ENCODE results near the gene SAPCD1.
"Not testable (repeated sequence)": the region's sequence is repeated elsewhere in the genome, so short reads cannot be mapped to it uniquely, and the experiment has no call there.

SAPCD1 gene

DNA sequence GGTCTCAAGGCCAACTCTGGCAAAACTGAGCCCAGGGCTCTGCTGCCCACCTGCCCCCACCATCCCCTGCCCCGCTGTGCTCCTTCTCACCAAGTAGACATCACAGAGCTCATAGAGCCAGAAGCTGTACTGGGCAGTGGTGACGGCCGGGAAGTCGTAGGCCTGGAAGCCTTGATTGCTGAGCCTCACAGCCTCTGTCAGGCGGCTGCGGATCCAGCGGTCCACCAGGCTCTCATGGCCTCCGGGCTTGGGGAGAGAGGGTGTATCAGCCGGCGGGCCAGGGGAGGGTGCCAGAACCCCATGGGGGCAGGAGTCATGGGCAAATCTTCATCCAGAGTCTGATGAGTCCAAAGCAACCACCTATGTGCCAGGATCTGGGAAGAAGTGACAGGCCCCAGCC lies 17.5 kb downstream of the SAPCD1 start:
- DNase-seq = no peak

DNA sequence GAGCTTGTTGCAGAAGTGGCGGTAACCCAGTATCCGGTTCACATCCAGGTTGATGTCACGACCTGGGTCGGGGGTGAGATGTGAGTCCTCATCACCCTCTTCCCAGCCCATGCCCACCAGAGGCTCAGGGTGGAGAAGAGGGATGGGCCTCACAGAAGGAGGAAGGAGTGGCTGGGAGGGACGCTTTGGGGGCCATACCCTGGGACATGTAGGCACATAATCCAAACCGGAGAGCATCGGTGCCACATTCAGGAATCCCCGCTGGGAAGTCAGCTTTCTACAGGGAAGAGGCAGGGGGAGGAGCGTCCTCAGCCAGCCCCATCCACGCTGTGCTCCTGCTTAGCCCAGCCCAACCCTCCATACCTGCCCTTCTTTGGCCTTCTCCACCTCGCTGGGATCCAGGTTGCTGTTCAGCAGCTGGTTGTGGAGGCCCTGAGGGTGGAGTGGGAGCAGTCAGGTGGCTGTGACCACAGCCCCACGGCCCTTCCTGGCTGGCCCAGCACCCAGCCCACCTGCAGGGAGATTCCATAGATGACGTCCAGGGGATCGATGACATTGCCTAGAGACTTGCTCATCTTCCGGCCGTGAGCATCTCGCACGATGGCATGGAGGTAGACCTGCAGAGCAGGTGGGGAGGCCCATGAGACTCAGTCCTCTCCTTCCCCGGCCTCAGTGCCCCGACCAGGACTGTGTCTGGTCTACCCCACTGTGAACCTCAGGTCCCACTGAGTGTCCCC lies 18.2 kb downstream of the SAPCD1 start:
- DNase-seq = no peak

DNA sequence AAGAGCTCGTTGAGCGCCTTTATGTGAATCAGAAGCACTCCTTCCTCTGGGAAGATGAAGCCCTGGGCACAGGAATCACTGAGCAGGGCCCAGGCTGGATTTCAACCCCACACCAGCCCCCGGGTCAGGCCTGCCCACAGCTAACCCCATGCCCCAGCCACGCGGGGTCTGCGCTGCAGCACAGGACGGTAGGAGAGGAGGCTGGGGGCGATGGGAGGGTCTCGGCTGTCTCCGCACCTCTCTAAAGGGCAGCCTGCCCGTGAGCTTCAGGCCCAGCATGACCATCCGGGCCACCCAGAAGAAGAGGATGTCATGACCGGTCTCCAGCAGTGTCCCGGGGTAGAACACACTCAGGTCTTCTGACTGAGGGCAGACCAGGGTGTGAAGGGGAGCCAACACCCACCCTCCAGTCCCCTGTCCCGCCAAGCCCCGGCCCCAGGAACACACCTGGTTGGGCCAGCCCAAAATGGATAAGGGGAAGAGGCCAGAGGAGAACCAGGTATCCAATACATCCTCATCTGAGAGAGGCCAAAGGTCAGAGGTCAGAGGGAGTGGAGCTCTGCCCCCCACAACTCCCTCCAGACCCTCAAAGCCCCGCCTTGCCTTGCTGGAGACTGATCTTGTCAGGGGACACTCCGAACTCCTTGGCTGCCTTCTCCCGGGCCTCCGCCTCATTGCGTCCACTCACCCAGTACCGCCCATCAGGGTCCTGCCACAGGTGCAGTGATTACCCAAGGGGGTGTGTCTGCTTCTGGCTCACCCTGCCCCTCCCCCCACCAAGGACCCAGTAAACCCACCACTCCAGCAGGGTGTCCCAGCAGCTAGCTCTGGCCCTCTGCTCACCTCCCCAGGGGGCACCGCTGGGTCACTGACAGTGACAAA lies 19.0 kb downstream of the SAPCD1 start:
- no peak for DNase-seq

DNA sequence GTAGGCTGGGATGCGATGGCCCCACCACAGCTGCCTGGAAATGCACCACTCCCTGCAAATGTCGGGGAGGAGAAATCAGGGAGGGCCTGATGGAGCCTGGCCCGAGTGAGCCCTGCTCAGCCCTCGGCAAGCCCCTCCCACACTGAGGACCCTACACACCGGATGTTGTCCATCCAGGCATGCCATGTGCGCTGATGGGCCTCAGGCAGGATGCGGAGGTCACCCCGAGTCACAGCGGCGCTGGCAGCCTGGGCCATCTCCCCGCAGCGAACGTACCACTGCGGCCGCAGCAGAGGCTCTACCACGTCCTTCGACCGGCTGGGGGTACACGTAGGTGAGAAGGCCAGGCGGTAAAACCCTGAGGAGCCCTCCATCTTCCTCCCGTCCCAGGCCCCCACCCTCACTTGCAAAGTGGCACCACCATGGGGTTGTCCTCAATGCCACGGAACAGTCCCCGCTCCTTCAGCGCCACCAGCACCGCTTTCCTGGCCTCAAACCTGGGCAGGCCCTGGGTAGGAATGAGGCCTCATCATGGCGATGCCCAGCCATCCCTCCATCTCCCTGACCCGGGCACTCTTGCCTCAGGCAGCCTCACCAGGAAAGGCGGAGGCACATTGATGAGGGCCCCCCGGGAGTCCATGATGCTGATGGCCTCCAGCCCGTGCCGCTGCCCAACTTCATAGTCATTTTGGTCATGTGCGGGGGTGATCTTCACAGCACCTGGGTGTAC lies 19.8 kb downstream of the SAPCD1 start:
- no peak for DNase-seq

DNA sequence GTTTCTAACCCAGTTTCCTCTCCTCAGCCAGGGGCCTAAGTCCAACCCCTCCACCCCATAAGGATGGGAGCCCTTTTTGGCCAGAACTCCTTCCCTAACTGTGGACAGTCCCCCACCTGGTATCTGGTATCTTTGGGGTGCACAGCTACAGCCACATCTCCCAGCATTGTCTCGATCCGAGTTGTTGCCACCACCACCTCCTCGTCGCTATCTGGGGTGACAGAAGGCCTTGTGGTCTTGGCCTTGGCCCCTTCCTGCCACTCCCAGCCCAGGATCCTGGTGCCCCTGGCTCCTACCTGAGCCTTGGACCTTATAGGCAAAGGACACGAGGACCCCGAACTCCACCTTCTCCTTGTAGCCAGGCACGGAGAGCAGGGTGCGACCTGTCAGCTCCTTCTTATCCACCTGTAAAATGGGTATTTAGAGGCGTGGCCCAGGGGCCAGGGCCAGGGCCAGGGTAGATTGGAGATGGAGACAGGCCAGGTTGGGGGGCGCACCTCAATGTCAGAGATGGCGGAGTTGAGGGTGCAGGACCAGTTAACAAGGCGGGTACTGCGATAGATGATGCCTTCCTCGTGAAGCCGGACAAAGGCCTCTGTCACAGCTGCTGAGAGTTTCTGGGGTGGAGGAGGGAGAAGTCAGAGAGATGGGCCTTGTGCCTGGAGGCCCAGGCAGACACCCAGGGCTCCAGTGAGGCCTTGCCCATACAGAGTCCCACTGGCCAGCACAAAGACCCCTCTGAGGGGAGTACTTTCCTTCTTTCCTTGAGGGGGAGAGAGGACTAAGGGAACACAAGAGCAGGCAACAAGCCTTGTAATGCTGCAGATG lies 21.9 kb downstream of the SAPCD1 start:
- DNase-seq = no peak

DNA sequence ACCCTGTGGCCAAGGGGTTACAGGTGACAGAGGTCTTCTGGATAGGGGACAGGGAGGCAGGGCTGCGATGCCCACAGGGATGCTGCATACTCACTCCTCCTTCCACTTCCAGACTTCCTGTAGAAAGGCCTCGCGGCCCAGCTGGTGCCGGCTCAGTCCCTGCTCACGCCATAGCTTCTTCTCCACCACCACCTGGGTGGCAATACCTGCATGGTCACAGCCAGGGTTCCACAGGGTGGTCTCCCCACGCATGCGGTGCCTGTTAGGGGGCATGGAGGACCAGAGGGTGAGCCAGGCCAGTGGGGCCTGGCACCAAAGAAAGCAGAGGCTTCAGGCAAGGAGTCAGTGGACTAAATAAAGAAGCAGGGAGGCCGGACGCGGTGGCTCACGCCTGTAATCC lies 23.0 kb downstream of the SAPCD1 start:
- no peak for DNase-seq

DNA sequence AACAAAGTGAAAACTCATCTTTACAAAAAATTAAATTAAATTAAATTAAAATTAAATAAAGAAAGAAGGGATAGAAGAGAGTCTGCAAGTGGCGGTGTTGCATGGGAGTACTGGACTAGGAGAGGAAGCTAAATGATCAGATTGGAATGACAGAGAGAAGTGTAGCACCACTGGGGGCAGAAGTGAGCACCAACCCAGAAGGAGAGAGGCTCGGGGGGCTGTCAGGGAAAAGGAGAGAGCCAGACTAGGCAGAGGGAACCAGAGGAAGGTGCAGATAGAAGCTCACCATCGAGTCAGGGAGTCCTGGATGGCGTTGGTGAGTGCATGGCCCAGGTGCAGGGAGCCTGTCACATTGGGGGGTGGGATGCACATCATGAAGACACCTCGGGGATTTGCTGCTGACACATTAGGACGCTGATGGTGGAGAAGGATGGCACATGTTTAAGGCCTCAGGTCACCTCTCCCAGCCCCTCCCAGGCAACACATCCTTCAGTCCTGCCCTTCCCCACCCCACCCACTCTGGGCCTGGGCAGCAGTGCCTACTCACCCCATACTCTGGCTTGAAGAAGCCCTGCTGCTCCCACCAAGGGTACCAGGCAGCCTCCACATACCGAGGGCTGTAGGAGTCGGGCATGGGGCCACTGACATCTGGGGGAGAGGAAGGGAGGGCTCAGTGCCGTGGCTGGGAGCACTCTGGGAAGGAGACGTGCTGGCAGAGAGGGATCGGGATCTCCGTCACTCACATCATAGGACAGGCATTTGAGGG lies 29.1 kb downstream of the SAPCD1 start:
- DNase-seq = peak; percentile 12

DNA sequence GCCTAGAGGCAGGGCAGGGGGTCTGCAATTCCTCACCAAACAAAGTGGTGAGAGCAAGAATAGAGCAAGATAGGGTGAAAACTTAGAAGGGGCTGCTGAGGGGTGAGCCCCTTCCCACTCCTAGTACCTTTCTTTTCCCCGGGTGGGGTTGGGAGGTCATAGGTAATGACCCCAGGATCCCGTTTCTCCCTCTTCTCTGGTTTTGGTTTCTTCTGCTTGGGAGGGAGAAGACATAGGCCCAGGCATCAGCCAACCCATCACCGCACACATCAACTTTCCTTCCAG lies 29.6 kb downstream of the SAPCD1 start:
- DNase-seq = no peak

DNA sequence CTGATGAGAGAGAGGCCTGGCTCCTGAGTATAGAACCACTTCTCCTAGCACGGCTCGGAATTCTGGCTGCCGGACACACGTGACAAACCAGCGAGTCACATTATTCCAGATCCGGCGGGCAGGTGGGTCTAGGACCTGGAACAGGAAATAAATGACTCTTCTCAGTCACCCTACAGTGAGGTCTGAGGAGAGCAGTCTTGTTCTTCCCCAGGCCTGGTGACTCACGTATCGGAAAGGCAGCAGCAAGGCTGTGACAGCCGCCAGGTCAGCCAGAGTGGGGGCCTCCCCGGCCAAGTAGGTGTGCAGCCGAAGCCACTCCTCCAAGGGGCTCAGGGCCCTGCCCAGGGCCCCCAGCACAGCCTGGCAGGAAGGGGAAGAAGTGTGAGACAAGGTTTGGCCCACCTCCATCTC lies 30.3 kb downstream of the SAPCD1 start:
- no peak for DNase-seq

DNA sequence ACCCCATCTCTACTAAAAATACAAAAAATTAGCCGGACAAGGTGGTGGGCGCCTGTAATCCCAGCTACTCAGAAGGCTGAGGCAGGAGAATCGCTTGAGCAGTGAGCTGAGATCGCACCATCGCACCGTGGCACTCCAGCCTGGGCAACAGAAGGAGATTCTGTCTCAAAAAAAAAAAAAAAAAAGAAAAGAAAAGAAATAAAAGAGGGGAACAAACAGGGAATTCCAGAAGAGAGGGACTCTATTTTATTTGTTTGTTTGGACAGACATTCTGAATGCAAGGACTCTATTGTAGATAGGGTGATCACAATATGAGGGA lies 31.4 kb downstream of the SAPCD1 start:
- DNase-seq = not testable (repeated sequence)

DNA sequence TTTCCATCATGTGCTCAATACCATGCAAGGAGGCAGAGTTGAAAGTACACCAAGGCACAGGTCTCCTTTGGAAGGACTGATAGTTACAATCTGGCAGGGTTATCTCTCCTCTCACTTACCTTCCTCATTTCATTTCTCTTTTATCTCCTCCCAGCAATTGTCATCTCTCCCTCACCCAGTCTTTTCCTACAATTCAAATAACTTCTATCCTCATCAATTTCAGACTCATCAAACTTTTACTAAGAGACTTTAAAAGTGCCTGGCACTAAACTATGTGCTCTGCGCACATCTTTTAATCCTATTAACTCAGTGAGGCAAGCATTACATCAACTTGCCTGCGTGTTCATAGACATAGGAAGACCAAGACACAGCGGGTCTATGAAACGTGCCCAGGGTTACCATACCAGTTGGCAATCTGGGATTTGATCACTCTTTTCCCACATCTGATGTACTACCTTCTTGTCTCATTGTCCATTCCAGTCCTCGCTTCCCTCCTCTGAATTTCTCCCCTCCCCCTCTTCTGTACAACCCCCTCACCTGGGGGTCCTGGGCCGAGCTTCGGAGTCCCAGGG lies 31.9 kb downstream of the SAPCD1 start:
- DNase-seq = no peak

DNA sequence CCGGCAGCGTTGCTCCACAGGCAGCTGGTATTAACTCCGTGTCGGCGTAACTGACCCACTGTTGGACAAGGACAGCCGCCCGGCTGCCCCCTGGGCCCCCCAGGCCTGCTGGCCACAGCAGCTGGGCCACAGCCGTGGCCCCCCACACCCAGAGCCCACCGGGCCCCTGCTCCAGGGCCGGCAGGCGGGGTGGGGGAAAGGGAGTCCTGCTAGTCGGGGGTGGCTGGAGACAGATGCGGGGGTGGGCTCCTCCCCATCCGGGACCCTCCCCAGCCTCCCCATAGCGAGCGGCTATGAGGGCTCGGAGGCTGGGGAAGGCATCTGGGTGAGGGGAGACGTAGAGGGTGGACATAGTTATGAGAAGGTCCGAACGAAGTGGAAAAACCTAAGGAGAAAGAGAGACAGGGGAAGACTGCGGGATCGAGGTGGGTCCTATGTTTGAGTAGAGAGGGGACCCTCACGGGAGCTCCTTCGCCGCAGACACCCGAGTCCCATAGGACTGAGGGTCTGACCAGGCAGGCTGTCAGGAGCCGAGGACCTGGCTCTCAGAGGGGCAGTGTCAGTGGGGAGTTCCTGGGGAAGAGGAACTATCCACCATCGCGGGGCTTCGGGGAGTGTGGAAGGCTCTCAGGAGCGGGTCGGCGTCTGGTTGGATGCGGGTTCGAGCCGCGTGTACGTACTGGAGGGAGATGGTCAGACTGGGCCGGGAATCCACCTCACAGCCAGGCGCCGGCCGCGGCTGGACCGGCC lies 32.6 kb downstream of the SAPCD1 start:
- no peak for DNase-seq

DNA sequence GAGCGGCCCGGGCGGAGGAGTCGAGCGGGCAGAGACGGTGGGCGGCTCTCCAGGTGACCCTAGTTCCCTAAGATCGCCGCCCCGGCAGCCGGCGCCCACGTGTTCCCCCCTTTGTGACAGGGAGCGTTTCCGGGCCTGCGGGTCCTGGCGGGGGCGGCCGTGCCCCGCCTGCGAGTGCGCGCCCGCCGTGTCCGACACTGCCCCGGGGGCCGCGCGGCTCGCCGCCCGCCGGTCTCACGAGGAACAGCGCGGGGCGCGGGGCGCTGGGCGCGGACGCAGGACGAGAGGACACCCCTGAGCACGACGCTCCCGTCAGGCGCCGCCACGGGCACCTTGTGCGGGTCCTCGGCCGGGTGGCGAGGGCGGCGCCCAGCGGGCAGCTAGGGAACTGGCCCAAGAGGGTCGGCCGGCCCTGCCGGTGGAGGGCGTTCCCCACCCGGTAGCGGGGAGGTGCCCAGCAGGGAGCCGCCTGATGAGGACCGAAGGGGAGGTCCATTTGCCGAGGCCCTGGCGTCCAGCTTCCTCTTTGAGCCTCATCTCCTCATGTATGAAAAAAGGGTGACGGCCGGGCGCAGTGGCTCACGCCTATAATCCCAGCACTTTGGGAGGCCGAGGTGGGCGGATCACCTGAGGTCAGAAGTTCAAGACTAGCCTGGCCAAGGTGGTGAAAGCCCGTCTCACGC lies 33.3 kb downstream of the SAPCD1 start, which contains the start of gene VARS1:
VARS1 (minus strand) TSS at position 137 of the 683 bp plus-strand sequence. CDS start 535 bp downstream, outside the sequence.
- peak; percentile 85 for DNase-seq

DNA sequence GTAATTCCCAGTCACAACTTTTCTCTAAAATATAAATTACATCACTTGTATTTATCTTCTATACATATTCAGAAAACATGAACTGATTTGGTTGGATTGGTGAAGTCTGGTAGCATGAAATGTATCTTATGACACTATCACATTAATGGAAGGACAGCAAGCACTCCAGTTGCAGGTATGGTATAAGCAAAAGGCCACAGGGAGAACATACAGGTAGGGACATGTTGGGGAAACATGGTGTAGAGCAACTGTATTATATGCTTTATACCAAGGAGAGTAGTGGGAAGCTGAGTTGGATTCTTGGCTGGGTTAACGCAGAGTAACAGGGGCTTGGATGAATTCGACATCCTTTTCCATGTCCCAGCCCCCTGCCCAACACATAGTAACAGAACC lies 34.5 kb downstream of the SAPCD1 start:
- DNase-seq = no peak

DNA sequence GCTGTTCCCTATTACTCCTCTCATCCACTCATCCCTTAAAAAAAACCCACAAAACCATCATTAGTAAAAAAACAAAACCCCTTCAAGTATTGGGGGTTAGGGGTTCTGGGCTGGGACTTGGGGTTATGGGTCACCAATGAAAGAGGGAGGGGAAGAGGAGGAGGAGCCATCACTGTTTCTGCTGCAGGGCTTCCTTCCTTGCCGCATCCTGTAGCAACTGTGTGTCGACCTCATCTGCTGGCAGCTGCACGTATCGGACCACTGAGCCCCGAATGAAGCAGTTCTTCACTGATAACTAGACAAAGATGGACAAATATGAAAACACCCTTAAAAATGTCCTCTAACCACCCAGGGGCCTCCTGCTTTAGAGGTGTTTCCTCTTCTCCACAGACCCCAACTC lies 35.1 kb downstream of the SAPCD1 start:
- no peak for DNase-seq

DNA sequence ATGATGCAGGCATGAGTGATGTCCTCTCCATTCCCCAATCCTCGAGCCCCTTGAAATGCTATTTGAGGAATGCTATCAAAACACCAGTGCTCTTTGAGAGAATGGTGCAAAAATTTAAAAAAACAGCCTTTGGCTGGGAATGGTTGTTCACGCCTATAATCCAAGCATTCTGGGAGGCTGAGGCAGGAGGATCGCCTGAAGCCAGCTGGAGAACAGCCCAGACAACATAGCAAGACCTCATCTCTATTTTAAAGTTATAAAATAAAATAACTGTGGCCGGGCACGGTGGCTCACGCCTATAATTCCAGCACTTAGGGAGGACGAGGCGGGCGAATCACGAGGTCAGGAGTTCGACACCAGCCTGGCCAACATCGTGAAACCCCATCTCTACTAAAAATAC lies 37.3 kb downstream of the SAPCD1 start:
- DNase-seq = no peak

DNA sequence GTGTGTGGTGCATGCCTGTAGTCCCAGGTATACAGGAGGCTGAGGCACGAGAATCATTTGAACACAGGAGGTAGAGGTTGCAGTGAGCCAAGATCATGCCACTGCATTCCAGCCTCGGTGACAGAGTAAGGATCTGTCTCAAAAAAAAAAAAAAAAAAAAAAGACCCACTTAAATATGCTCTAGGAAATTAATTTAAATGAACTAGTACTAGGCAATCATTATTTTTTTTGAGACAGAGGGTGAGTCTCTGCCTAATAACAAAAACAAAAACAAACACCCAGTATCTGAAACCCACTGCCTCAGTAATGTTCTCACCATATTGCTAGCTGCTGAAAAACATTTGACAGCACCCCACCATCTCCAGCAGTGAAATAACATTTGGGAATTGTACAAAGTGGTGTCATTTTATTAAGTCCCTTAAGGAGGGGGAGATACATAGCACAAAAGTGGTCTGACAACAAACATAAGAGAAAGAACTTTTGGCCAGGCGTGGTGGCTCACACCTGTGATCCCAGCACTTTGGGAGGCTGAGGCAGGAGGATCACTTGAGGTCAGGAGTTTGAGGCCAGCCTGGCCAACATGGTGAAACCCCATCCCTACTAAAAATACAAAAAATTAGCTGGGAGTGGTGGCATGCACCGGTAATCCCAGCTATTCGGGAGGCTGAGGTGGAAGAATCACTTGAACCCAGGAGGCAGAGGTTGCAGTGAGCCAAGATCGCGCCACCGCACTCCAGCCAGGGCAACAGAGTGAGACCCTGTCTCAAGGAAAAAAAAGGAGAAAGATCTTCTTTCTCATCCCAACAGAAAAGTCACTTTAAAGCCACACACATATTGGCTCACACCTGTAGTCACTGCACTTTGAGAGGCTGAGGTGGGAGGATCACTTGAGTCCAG lies 38.8 kb downstream of the SAPCD1 start:
- not testable (repeated sequence) for DNase-seq

DNA sequence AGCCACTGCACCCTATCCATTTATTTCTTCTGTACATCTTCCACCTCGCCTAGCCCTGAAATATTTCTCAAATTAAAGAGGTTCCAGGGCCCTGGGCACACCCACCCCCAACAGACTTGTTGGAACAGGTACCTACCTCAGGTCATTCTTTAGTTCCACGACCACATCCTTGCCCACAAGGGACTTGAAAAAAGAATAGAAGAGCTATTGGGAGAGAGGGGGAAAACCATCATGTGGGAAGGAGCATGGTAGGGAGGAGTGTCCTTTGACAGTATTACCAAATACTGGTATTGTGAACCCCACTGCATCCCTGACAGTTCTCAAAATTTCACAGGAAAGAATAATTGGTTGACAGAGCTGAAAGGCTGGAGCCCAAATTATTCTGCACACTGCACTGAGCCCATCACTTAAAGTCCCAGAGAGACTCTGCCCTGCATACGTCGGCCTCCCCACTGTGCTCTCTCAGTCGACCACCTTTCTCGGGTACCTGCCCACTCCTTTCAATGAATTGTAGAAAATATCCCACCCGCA lies 43.5 kb downstream of the SAPCD1 start:
- DNase-seq = no peak
